ENCODE measurements around the gene KRT74. TPM values are rescaled to one million over a fixed set of nuclear protein-coding genes. Genes with fewer than 3 reads are reported as not detected.

The KRT74 gene
- total and polyA plus RNA-seq, 9 of the 15 experiments (the other 6 are each of a cell fraction or from before 2014, with no cell fraction given) = not detected

GRCh38 chr12:52540531-52540930, 33.1 kb downstream of the KRT74 start:
- Histone ChIP-seq H2AFZ (ENCODE audit: low read depth, low read length) (no peak overlapping the region), H3K27me3 (ENCODE audit: control insufficient read depth in 2 of 2, insufficient read depth in 2 of 2, low read length in 2 of 2) (peaks cover 4 to 17% of the 10 kb centered on the region in 2 experiments; a peak in 2 of 5 replicates), H3K27ac (ENCODE audit: extremely low read depth, low read depth, low read length) (no peak overlapping the region), H3K9ac (ENCODE audit: insufficient read depth in 1 of 2, low read depth in 2 of 2, low read length in 2 of 2) (no peak overlapping the region), H3K36me3 (ENCODE audit: control insufficient read depth, insufficient read depth, low read length) (no peaks in the 10 kb centered on the region), H3K4me3 (no peak overlapping the region), H3K9me1 (ENCODE audit: control insufficient read depth, insufficient read depth, low read length) (no peaks in the 10 kb centered on the region), H3K4me2 (ENCODE audit: insufficient read depth, low read length) (no peak overlapping the region), H3K9me3 (replicated peaks; ENCODE audit: control insufficient read depth, insufficient read depth, low read depth, low read length) (no peaks in the 10 kb centered on the region), H4K20me1 (replicated peaks; ENCODE audit: control insufficient read depth, insufficient read depth, low read length) (peaks cover 2% of the 10 kb centered on the region; the same call in 1 of the 2 replicates), H3K79me2 (ENCODE audit: control insufficient read depth, insufficient read depth, low read length) (no peaks in the 10 kb centered on the region), H3K4me1 (replicated peaks in 1 of 2; ENCODE audit: control insufficient read depth in 2 of 2, insufficient read depth in 2 of 2, low read length in 2 of 2) (no peaks in the 10 kb centered on the region)
- WGBS (ENCODE audit: insufficient coverage, low coverage, missing lambda C conversion rate) = 0% methylated on average over 6 of the region's 7 CpGs
- TF ChIP-seq NR2F6 (CRISPR knock-in tag; IDR thresholded peaks at IDR 0.05) = no peak
- TF ChIP-seq PPARD (CRISPR knock-in tag; IDR thresholded peaks at IDR 0.05) = no peak
- TF ChIP-seq RFX5 (IDR thresholded peaks at IDR 0.05; ENCODE audit: low read depth, low read length) = no peak
- TF ChIP-seq ZNF184 (CRISPR knock-in tag; IDR thresholded peaks at IDR 0.05) = no peak
- no peak for TF ChIP-seq ZNF830 (CRISPR knock-in tag; IDR thresholded peaks at IDR 0.05)
- no peak for TF ChIP-seq RUNX1 (IDR thresholded peaks at IDR 0.05; ENCODE audit: low read depth)
- TF ChIP-seq LARP7 (IDR thresholded peaks at IDR 0.05) = no peak
- TF ChIP-seq ATF6 (CRISPR knock-in tag; IDR thresholded peaks at IDR 0.05) = no peak
- TF ChIP-seq ZNF518B (CRISPR knock-in tag; IDR thresholded peaks at IDR 0.05) = no peak
- TF ChIP-seq FOXA1 (IDR thresholded peaks at IDR 0.05; ENCODE audit: borderline replicate concordance) = no peak
- no peak for TF ChIP-seq NR3C1 (CRISPR knock-in tag; IDR thresholded peaks at IDR 0.05)
- no peak for TF ChIP-seq ZC3H4 (CRISPR knock-in tag; IDR thresholded peaks at IDR 0.05; ENCODE audit: borderline replicate concordance)
- no peak for TF ChIP-seq SAFB (IDR thresholded peaks at IDR 0.05; ENCODE audit: borderline replicate concordance, low read depth, low read length)
- in situ Hi-C loops (cut with MboI) = no loop called here
- ChIA-PET CTCF (ENCODE audit: low intra/inter-chr PET ratio) (no interaction called here), POLR2A (no interaction called here)
- no TSS peak for BruUV-seq (replicated peaks)
- ATAC-seq = no peak
- intact Hi-C loops (cut with micrococcal nuclease) = no loop called here
- DNase-seq (ENCODE audit: extremely low read depth in 1 of 4, low spot score in 3 of 4) = no peak
- no peak for FAIRE-seq
